ENCODE measurements around the gene LAMB4.

GRCh38 chr7:108024538-108024937 is 105.6 kb downstream of the LAMB4 start:
- no peak for TF ChIP-seq EZH2 (IDR thresholded peaks at IDR 0.05; ENCODE audit: borderline replicate concordance, low read length)
- TF ChIP-seq CTCF (IDR thresholded peaks at IDR 0.05; ENCODE audit: low read length): no peak

Data from OCI-LY1 (cell line).